K562 (cell line): ENCODE data around the gene RSPRY1. TPM values are rescaled to one million over a fixed set of nuclear protein-coding genes. Genes with fewer than 3 reads are reported as not detected.

Source experiments
- ATAC-seq: fragments of 200-7000 bp; cut with Tn5 transposase; 3 replicates; pipeline ENCODE4 v1.9.1; 2020; ENCODE audit warnings: moderate library complexity
- BruUV-seq: library from RNA; stranded (reverse); fragments of 400-500 nt; replicated peaks from 2 replicates; lab custom pipeline; 2021; lab: Mats Ljungman, UMichigan
- CTCF ChIA-PET: fragments of 300-600 bp; formaldehyde crosslinking; extraction: SDS; loops from one replicate; lab custom pipeline; 2021; ENCODE audit warnings: low intra/inter-chr PET ratio; lab: Yijun Ruan, JAX
- POLR2A ChIA-PET: fragments of 300-600, 350-650 bp; sonication (Branson Sonifier 250); formaldehyde crosslinking; extraction: SDS; loops from one replicate; lab custom pipeline; 2021; ENCODE audit warnings: antibody characterized with exemption, inconsistent platforms; lab: Yijun Ruan, JAX
- DNase-seq, 4 experiments: peaks; one replicate each; pipeline versions ENCODE4 v3.0.0 to v3.0.0-alpha.2; 2011 to 2018; ENCODE audit warnings: low spot score in 3 of 4, mixed read lengths in 3 of 4; ENCODE audit errors: extremely low read depth in 1 of 4
- FAIRE-seq: peaks from 2 replicates; lab custom pipeline; 2011; peaks lifted over from hg19 to GRCh38; lab: Jason Lieb, UNC
- H2AFZ ChIP-seq: 2 replicates; pipeline ENCODE4 v1.6.0; 2011; ENCODE audit warnings: low read depth, low read length, control low read depth, inconsistent platforms
- H3K27ac ChIP-seq: fragments of 200-600 bp; 3 replicates; pipeline ENCODE4 v1.8.0; 2011; ENCODE audit warnings: low read depth, mild to moderate bottlenecking, control low read depth, inconsistent platforms, low read length, moderate library complexity, mixed read lengths; ENCODE audit errors: extremely low read depth
- H3K27me3 ChIP-seq, 2 experiments: fragments of 300-600 bp in 1 of 2; 2 replicates in 1 of 2; 3 replicates in 1 of 2; pipeline versions ENCODE4 v1.6.0 to v1.8.0; 2011; ENCODE audit warnings: inconsistent platforms in 2 of 2, low read length in 2 of 2, mild to moderate bottlenecking in 1 of 2, mixed read lengths in 1 of 2, moderate library complexity in 1 of 2; ENCODE audit not compliant: control insufficient read depth in 2 of 2, insufficient read depth in 2 of 2
- H3K36me3 ChIP-seq: fragments of 300-600 bp; 3 replicates; pipeline ENCODE4 v1.8.0; 2011; ENCODE audit warnings: mild to moderate bottlenecking, low read length, inconsistent platforms; ENCODE audit not compliant: control insufficient read depth, insufficient read depth
- H3K4me1 ChIP-seq, 2 experiments: fragments of 200-600 bp in 1 of 2; replicated peaks in 1 of 2; 2 replicates in 1 of 2; 3 replicates in 1 of 2; pipeline versions ENCODE4 v1.5.1 to v1.8.0; 2011; ENCODE audit warnings: inconsistent platforms in 2 of 2, low read length in 2 of 2, mild to moderate bottlenecking in 1 of 2, mixed read lengths in 1 of 2, moderate library complexity in 1 of 2; ENCODE audit not compliant: control insufficient read depth in 2 of 2, insufficient read depth in 2 of 2
- H3K4me2 ChIP-seq: 2 replicates; pipeline ENCODE4 v1.6.1; 2011; ENCODE audit warnings: low read length, control low read depth, inconsistent platforms, mixed read lengths; ENCODE audit not compliant: insufficient read depth
- H3K4me3 ChIP-seq: fragments of 200-600 bp; sonication (generic), shearing (Covaris generic); 2 replicates; pipeline ENCODE4 v1.5.1; 2016; ENCODE audit warnings: control low read depth, inconsistent platforms
- H3K79me2 ChIP-seq: fragments of 200-600 bp; 3 replicates; pipeline ENCODE4 v1.8.0; 2011; ENCODE audit warnings: low read length, inconsistent platforms; ENCODE audit not compliant: control insufficient read depth, insufficient read depth
- H3K9ac ChIP-seq, 2 experiments: 2 replicates each; pipeline versions ENCODE4 v1.6.0 to v1.6.1; 2011; ENCODE audit warnings: low read depth in 2 of 2, low read length in 2 of 2, control low read depth in 1 of 2, inconsistent platforms in 1 of 2, mild to moderate bottlenecking in 1 of 2, mixed read lengths in 1 of 2; ENCODE audit not compliant: insufficient read depth in 1 of 2
- H3K9me1 ChIP-seq: one replicate; pipeline ENCODE4 v1.6.0; 2011; ENCODE audit warnings: inconsistent platforms, mild to moderate bottlenecking, low read length, moderate library complexity; ENCODE audit not compliant: control insufficient read depth, insufficient read depth
- H3K9me3 ChIP-seq: replicated peaks from 2 replicates; pipeline ENCODE4 v1.5.1; 2011; ENCODE audit warnings: low read depth, low read length, inconsistent platforms; ENCODE audit not compliant: control insufficient read depth, insufficient read depth
- H4K20me1 ChIP-seq: replicated peaks from 2 replicates; pipeline ENCODE4 v1.6.1; 2011; ENCODE audit warnings: low read length, inconsistent platforms, mixed read lengths; ENCODE audit not compliant: control insufficient read depth, insufficient read depth
- C11orf30 ChIP-seq: fragments of 450-650 bp; IDR thresholded peaks from 2 replicates; pipeline ENCODE4 v1.6.1; 2016; ENCODE audit warnings: low read depth, mild to moderate bottlenecking
- CCNT2 ChIP-seq: IDR thresholded peaks from 2 replicates; pipeline ENCODE4 v1.6.1; 2011; ENCODE audit warnings: borderline replicate concordance, low read depth, mild to moderate bottlenecking, moderate library complexity, mixed read lengths, low read length; ENCODE audit not compliant: insufficient read length; ENCODE audit errors: extremely low read depth
- ID3 ChIP-seq, 2 experiments: fragments of 250-450 bp in 1 of 2; fragments of 450-650 bp in 1 of 2; sonication (Bioruptor Pico) in 1 of 2; IDR thresholded peaks; 2 replicates each; pipeline versions ENCODE4 v1.6.1 to v1.8.0; 2016 to 2021; ENCODE audit warnings: mild to moderate bottlenecking in 2 of 2, moderate library complexity in 2 of 2, missing compliant biosample characterization in 1 of 2, missing genetic modification characterization in 1 of 2
- XRCC4 ChIP-seq: IDR thresholded peaks from one replicate; pipeline ENCODE4 v1.6.1; 2011; ENCODE audit not compliant: insufficient read depth, insufficient read length; ENCODE audit errors: extremely low read depth
- ZNF740 ChIP-seq, 3 experiments: fragments of 200-800 bp in 1 of 3; sonication (Bioruptor generic) in 1 of 3; sonication (generic) in 1 of 3; formaldehyde crosslinking in 1 of 3; IDR thresholded peaks; 2 replicates each; pipeline versions ENCODE4 v1.6.1 to v1.8.0; 2016 to 2022; ENCODE audit warnings: mild to moderate bottlenecking in 2 of 3, missing compliant biosample characterization in 2 of 3, missing genetic modification characterization in 2 of 3, missing genetic modification reagents in 1 of 3
- WGBS: fragments of 100-300 bp; shearing (Covaris generic); methylation state at CpG from one replicate; pipeline ENCODE4 v1.1.6; 2016; ENCODE audit warnings: low coverage, mixed read lengths; ENCODE audit not compliant: insufficient coverage; ENCODE audit errors: missing lambda C conversion rate; 5-methylcytosine and 5-hydroxymethylcytosine counted together
- in situ Hi-C: fragments of 300-500 bp; cut with MboI; formaldehyde crosslinking; loops from 4 replicates; pipeline ENCODE4 v1.15.0; 2018; ENCODE audit warnings: inconsistent platforms, mixed read lengths
- intact Hi-C: fragments of 100-400 bp; cut with micrococcal nuclease; formaldehyde crosslinking; loops from 2 replicates; pipeline ENCODE4 v1.14.2; 2022
- polyA plus RNA-seq, 8 experiments: library from polyadenylated mRNA; depleted of rRNA in 4 of 8; stranded (reverse) in 5 of 8; unstranded in 3 of 8; fragments of >200 nt; fragmentation: Nextera tagmentation in 2 of 8; fragmentation: Illumina TruSeq in 1 of 8; extraction: Ambion mirVana in 2 of 8; extraction: Trizol in 1 of 8; gene quantifications; 2 replicates each; pipeline versions ENCODE4 v1.2.1 to v1.2.3, GENCODE V29; 2011 to 2014; ENCODE audit warnings: inconsistent platforms in 1 of 8, missing spikeins in 1 of 8
- total RNA-seq, 7 experiments: library from RNA; depleted of rRNA in 6 of 7; stranded (reverse); fragments of >200 nt in 6 of 7; fragmentation: Illumina TruSeq in 2 of 7; extraction: Trizol in 2 of 7; gene quantifications; 2 replicates each; pipeline versions ENCODE4 v1.2.1 to v1.2.3, GENCODE V29; 2011 to 2021; ENCODE audit warnings: low replicate concordance in 1 of 7

RSPRY1 gene
- total and polyA plus RNA-seq, 9 of the 15 experiments (the other 6 are each of a cell fraction or from before 2014, with no cell fraction given) = 10.2 to 27.8 (median 20.8) TPM

- Histone ChIP-seq H3K27ac (no peak overlapping the region), H2AFZ (no peak overlapping the region), H3K4me3 (no peak overlapping the region), H4K20me1 (no peaks in the 10 kb centered on the region), H3K4me2 (no peak overlapping the region), H3K27me3 (no peaks in the 10 kb centered on the region), H3K9ac (no peak overlapping the region), H3K9me3 (no peaks in the 10 kb centered on the region), H3K36me3 (peaks cover 88% of the 10 kb centered on the region), H3K9me1 (no peaks in the 10 kb centered on the region), H3K4me1 (no peaks in the 10 kb centered on the region), H3K79me2 (no peaks in the 10 kb centered on the region)
- TF ChIP-seq CCNT2 = no peak
- TF ChIP-seq C11orf30 = no peak
- TF ChIP-seq ID3 (CRISPR knock-in tag; IDR thresholded peaks at IDR 0.05) = no peak
- no peak for TF ChIP-seq ID3 (tag; IDR thresholded peaks at IDR 0.05)
- TF ChIP-seq XRCC4 = no peak
- TF ChIP-seq ZNF740 (CRISPR knock-in tag; IDR thresholded peaks at IDR 0.05) = no peak
- TF ChIP-seq ZNF740 (tag; IDR thresholded peaks at IDR 0.05) = no peak
- POLR2A ChIA-PET = interaction anchor here (0.7 kb wide), 1 partner anchor 192 kb away, joined by 3 read pairs; no protein-coding TSS in a partner anchor
- in situ Hi-C loops (loop anchor here (5.0 kb wide), 1 partner anchor 80 kb away; no protein-coding TSS in a partner anchor), intact Hi-C loops (no loop called here)
- FAIRE-seq = peak; percentile 11
- DNase-seq = no peak
- no TSS peak for BruUV-seq
- ATAC-seq = no peak
- WGBS = 90% methylated on average over 3 of the region's 3 CpGs
- CTCF ChIA-PET = interaction anchor here (0.6 to 2.7 kb wide), 5 partner anchors 75 to 300 kb away, joined by 3 to 34 read pairs (median 4); partner anchors contain the start of gene CPNE2
These were observed 18.6 kb upstream of the RSPRY1 start for GRCh38 chr16:57167538-57167937.
